Lower lobe of right lung (tissue), 2 donors: ENCODE data around the gene RTCB. TPM values are rescaled to one million over a fixed set of nuclear protein-coding genes. Genes with fewer than 3 reads are reported as not detected.
"Not testable (repeated sequence)": the region's sequence is repeated elsewhere in the genome, so short reads cannot be mapped to it uniquely, and the experiment has no call there.

Experiments
- ATAC-seq, 2 donors: fragments of 200-7000 bp; cut with Tn5 transposase; one replicate each; pipeline ENCODE4 v1.9.1; 2020 to 2022; ENCODE audit warnings: mild to moderate bottlenecking in 2 of 2, moderate library complexity in 2 of 2
- DNase-seq: peaks from one replicate; pipeline ENCODE4 v3.0.0-alpha.2; 2020
- H3K27ac ChIP-seq: fragments of 200-600 bp; one replicate; pipeline ENCODE4 v1.8.0; 2022
- H3K27me3 ChIP-seq: fragments of 200-600 bp; one replicate; pipeline ENCODE4 v1.8.0; 2022; ENCODE audit warnings: low read depth
- H3K36me3 ChIP-seq: fragments of 200-600 bp; one replicate; pipeline ENCODE4 v1.8.0; 2022; ENCODE audit warnings: mild to moderate bottlenecking
- H3K4me1 ChIP-seq: fragments of 200-600 bp; one replicate; pipeline ENCODE4 v1.8.0; 2022
- H3K4me3 ChIP-seq: fragments of 200-600 bp; one replicate; pipeline ENCODE4 v1.8.0; 2022; ENCODE audit warnings: mild to moderate bottlenecking
- H3K9me3 ChIP-seq: fragments of 200-600 bp; one replicate; pipeline ENCODE4 v1.8.0; 2022
- CTCF ChIP-seq: fragments of 200-600 bp; IDR thresholded peaks from one replicate; pipeline ENCODE4 v1.8.0; 2022; ENCODE audit warnings: antibody characterized with exemption, mild to moderate bottlenecking
- intact Hi-C: fragments of 100-400 bp; cut with DNase I; formaldehyde crosslinking; loops from one replicate; pipeline ENCODE4 v1.11.0; 2022
- total RNA-seq: library from RNA; stranded (reverse); fragmentation: NEBNext Ultra II Directional; extraction: Animal tissue kit (Norgen Biotek cat#: 25700); gene quantifications from one replicate; pipeline ENCODE4 v1.2.1, GENCODE V29; 2021
- donor health status: DM: no; HTN: yes; CAD: no; lungs with severe emphysema.

Gene RTCB
- total RNA-seq, 1 donor from 2014 or later = 58.2 TPM

- ATAC-seq (no peak), DNase-seq (no peak)
- no peak for TF ChIP-seq CTCF
- Histone ChIP-seq H3K9me3 (no peaks in the 10 kb centered on the region), H3K27me3 (no peaks in the 10 kb centered on the region), H3K4me3 (no peak overlapping the region), H3K27ac (no peak overlapping the region), H3K36me3 (no peaks in the 10 kb centered on the region), H3K4me1 (no peaks in the 10 kb centered on the region)
- intact Hi-C loops = no loop called here
These were observed 56.3 kb downstream of the RTCB start for GRCh38 chr22:32355760-32356159.

GRCh38 chr22:32354360-32355351, 57.4 kb downstream of the RTCB start:
- Histone ChIP-seq H3K4me1 (no peaks in the 10 kb centered on the region), H3K27ac (peak overlapping the region; percentile 69), H3K27me3 (no peaks in the 10 kb centered on the region), H3K4me3 (peak overlapping the region; percentile 45), H3K9me3 (no peaks in the 10 kb centered on the region), H3K36me3 (no peaks in the 10 kb centered on the region)
- DNase-seq = no peak
- ATAC-seq = peak in 1 of 2 donors; percentile 39
- intact Hi-C loops = no loop called here
- no peak for TF ChIP-seq CTCF

GRCh38 chr22:32353840-32354239, 58.2 kb downstream of the RTCB start:
- Histone ChIP-seq H3K9me3 (no peaks in the 10 kb centered on the region), H3K4me3 (peak overlapping the region; percentile 45), H3K36me3 (no peaks in the 10 kb centered on the region), H3K27me3 (no peaks in the 10 kb centered on the region), H3K27ac (no peak overlapping the region), H3K4me1 (no peaks in the 10 kb centered on the region)
- intact Hi-C loops = no loop called here
- DNase-seq (no peak), ATAC-seq (peak in 1 of 2 donors; percentile 30)
- TF ChIP-seq CTCF = no peak

GRCh38 chr22:32353292-32353691, 58.8 kb downstream of the RTCB start:
- H3K4me1 ChIP-seq = no peaks in the 10 kb centered on the region
- H3K36me3 ChIP-seq = no peaks in the 10 kb centered on the region
- H3K9me3 ChIP-seq = no peaks in the 10 kb centered on the region
- no peak overlapping the region for H3K4me3 ChIP-seq
- no peak for ATAC-seq
- DNase-seq = no peak
- no peak overlapping the region for H3K27ac ChIP-seq
- no peaks in the 10 kb centered on the region for H3K27me3 ChIP-seq
- intact Hi-C loops = no loop called here
- no peak for TF ChIP-seq CTCF

- no peak overlapping the region for H3K4me3 ChIP-seq
- H3K36me3 ChIP-seq = no peaks in the 10 kb centered on the region
- ATAC-seq (no peak), DNase-seq (no peak)
- TF ChIP-seq CTCF = no peak
- no peak overlapping the region for H3K27ac ChIP-seq
- intact Hi-C loops = no loop called here
- H3K27me3 ChIP-seq = no peaks in the 10 kb centered on the region
- no peaks in the 10 kb centered on the region for H3K9me3 ChIP-seq
- no peaks in the 10 kb centered on the region for H3K4me1 ChIP-seq
These were observed 59.4 kb downstream of the RTCB start for GRCh38 chr22:32352681-32353080.

GRCh38 chr22:32351875-32352274, 60.2 kb downstream of the RTCB start:
- intact Hi-C loops, DNase-seq, H3K9me3 ChIP-seq, H3K4me1 ChIP-seq, H3K36me3 ChIP-seq, H3K27ac ChIP-seq, H3K27me3 ChIP-seq, H3K4me3 ChIP-seq, ATAC-seq: not testable (repeated sequence)
